ENCODE results near the gene TPBGL.

TPBGL gene

DNA sequence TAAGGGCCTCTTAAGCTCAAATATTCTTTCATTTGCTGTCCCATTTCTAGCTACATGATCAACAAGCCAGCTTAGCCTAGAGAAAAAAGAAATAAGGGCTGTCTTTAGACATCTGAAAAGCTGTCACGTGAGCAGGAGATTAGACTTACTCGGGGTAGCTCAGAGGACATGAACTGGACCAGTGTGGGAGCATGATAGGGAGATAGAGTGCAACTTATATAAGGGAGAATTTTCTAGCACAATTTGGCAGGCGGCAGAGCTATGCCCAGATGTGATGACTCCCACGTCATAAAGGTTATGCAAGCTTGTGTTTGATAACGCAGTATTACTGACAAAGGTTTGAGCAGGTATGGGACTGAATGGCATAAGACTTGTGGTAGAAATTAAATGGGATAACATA is 28.2 kb upstream of the TPBGL start:
- DNase-seq, result no peak

GRCh38 chr11:75214411-75214821 is 26.2 kb upstream of the TPBGL start:
- DNase-seq, result no peak

DNA sequence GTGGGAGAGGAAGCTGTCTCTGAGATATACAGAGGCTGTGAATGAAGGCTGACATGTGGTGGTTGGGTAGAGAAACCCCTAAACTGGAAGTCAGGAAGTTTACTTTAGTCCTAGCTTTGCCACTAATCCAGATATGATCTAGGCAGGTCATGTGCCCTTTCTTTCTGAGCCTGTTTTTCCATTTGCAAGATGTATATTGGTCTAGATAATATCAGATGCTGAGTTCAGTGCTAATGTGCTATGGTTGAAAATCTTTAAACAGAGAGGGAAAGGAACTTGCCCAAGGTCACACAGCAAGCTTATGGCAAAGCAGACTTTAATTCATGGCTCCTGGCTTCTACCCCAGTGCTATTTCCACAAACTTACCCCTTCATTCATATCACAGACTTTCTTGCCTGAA is 25.7 kb upstream of the TPBGL start:
- no peak for DNase-seq

DNA sequence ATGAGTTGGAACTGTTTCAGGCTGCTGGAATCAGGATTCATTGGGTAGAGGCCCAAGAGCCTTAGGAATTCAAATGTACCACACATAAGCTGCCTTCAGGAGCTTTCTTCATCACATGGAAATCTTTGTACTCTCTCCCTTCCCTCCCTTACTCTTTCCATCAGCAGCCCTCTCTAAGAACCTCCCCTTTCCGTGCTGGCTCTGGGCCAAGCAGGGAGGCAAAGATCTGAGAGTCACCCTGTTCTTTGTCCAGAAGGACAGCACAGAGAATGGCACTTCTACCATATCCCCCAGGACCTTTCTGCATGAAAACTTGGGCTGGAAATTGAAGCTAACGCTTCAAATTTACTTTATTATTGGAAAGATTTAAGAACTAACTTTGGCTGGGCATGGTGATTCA is 20.7 kb upstream of the TPBGL start:
- no peak for DNase-seq

- DNase-seq, result no peak
Observed at GRCh38 chr11:75223954-75224643, 16.5 kb upstream of the TPBGL start.

DNA sequence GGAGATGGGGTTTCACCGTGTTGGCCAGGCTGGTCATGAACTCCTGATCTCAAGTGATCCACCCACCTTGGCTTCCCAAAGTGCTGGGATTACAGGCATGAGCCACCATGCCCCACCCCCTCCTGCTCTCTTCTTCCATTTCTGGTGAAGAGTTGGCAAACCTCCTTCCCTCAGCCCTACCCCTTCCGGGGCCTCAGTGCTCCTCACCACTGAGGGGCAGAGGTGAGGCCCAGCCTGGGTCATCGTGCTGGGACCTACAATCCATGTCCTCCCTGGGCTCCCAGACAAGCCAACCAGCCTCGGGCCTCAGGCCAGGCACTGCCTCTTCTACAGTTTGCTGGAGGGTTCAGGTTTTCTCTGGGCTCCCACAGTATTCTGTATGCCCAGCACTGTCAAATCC is 14.8 kb upstream of the TPBGL start:
- DNase-seq, result no peak

- no peak for DNase-seq
Observed at GRCh38 chr11:75229466-75229865, 11.1 kb upstream of the TPBGL start.

DNA sequence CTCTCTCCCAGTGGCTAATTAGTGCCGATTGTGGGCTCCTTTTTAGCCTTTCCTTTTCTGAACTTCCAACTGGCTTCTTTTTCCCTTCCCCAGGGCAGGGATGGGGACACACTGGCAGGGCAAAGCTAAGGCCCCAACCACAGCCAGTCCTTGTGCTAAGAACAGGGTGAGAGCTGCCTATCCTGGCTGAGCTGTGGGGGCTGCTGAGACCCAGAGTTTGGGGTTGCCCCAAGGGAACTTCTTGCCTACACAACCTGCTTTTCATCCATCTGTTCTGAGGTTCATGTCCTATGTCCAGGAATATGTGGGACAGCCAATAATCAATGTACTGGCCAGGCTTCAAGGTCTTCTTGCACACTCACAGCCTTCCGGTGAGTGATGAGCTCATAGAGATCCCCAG is 10.0 kb upstream of the TPBGL start:
- no peak for DNase-seq

DNA sequence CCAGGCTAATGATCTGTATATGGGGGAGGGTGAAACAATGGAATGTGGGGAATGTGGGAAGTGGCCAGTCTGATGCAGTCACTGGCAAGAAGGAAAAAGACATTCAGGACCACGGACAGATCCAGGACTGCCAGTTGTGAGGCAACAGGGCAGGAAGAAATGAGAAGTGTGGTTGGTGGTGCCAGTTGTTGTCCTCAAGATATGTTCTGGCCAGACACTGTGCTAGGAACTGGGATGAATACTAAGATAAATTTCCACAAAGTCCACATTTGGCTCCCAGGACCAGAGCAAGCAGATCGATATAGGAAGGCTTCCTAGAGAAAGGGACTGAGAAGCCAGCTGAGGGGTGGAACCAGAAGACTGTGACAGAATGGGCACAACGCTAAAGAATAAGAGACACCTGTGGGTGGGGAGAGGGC is 6.8 kb upstream of the TPBGL start:
- DNase-seq, result no peak

DNA sequence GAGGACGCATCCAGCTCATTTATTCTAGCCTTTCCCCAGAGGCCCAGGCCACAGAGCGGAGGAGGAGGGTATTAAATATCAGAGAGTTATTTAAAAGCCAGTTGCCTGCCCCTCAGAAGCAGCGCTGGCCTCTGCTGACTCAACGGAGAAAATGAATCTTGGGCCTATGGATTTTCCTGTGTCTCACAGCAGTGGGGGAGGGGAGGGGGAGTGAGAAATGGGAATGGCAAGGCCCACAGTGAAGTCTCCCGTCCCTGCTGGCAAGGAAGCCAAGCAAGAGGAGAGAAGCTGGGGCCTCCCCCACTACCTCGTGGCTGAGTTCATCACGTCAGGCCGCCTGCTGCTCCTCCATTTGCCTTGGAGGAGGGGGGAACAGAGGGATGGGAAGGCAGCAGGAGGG is 4.5 kb upstream of the TPBGL start:
- no peak for DNase-seq

DNA sequence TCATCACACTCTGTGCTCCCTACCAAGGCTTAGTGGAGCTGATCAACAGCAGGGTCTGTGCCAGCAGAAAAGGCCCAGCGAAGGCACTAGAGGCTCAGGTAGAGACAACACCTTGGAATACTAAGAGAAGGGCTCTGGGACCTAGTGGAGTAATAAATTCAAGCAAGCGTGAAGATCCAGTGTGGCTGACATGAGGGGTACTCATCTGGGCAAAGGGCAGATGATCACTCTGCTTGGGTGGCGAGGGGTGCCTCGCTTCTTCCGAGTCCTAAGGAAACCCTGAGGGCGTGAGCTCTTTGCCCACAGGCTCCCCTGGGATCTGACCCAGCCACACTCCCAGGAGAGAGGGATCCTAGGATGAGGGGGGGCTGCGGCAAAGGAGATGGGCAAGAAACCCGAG is 3.5 kb upstream of the TPBGL start:
- no peak for DNase-seq

DNA sequence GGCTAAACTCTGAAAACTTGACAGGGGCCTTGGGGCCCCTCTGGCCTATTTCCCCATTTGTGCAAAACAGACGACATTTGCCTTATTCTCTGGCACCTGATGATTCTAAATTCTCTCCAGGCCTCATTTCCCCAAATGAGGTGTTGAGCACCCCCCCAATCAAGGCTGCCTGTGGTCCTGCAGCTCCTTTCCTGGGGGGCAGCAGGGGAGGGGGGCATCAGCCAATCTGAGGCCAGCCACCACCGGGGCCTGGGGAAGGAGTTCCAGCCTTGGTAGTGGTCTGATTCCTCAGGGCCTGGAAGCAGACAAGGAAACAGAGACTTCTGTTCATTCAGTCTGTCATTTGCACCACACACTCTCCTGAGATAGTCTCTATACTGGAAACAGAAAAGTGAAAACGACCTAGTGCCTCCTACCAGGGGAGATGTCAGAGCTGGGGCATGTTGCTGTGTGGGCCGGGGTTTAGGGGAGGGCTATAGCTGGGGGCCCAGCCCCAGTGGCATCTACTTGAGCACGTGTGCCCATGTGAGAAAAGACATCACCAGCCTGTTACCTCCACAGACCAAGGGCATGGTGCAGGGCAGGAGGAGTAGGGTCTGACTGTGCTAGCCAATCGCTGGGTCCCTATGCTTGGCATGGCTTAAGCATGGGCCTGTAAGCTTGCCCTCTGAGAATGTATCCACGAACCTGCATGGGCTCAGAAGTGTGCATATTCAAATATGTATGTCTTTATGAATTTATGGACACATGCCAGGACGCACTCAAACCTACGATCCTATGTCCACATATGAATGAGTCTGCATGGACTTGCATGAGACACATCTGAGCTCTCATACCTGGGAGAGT is 1.8 kb upstream of the TPBGL start:
- no peak for DNase-seq

DNA sequence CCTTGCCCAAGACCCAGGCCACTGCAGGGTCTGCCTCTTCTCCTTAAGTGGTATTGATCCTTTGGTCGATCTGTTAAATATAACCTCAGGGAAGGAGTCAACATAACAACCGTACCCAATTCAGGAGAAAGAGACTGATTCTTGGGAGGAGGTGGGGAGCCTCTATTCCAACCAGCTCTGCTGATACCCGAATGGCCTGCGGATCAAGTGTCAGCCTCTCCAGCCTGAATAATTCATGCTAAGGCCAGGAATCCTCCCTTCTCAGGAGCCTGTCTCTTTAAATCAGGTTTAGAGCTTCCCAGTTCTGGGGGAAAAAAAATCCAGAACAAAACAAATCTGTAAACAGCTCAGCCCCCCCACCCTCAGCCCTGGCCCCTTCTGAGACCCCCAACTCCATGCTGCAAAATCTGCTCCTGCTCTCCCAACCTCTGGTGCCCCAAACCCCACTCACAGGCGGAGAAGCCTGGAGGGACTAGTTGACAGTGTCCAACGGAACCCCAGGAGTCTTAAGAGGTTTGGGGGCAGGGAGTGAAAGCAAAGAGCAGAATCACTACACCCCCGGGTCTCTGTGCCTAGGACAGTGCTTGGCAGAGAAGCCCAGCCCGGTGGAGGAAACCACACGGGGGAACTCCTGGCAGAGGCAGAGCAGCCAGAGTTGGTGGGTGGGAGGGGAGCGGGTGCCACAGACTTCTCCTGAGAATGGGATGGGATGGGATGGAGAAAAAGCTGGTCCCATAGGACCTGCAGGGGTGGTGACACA is 863 bp upstream of the TPBGL start:
- DNase-seq, result no peak

- peak; percentile 71 for DNase-seq
Observed at GRCh38 chr11:75241036-75241905, 697 bp downstream of the TPBGL start.

DNA sequence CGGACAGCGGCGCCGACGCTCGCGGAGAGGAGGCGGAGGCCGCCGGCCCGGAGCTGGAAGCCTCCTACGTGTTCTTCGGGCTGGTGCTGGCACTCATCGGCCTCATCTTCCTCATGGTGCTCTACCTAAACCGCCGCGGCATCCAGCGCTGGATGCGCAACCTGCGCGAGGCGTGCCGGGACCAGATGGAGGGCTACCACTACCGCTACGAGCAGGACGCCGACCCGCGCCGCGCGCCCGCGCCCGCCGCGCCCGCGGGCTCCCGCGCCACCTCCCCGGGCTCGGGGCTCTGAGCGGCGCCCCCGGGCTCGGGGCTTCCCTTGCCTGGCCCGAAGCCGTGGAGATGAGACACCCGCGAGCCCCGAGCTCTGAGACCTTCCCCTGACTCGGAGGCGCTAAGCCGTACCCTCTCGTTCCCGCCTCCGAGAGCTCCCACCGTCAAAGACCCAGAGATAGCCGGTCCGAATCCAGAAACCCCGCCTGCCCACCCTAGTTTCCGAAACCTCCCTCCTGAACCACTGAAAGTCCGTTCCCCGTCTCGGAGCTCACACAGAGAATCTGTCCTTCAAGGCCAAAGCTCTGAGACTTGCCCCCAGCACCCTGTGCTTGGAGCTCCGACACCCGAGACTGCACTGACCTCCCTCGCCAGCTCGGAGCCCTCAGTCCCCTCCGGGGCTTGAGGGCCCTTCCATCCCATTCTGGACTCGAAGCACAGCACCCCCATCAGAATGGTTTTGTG is 1.5 kb downstream of the TPBGL start:
- peak; percentile 56 for DNase-seq

GRCh38 chr11:75242722-75243600 is 2.4 kb downstream of the TPBGL start:
- no peak for DNase-seq

- no peak for DNase-seq
Observed at GRCh38 chr11:75244052-75244814, 3.7 kb downstream of the TPBGL start.

DNA sequence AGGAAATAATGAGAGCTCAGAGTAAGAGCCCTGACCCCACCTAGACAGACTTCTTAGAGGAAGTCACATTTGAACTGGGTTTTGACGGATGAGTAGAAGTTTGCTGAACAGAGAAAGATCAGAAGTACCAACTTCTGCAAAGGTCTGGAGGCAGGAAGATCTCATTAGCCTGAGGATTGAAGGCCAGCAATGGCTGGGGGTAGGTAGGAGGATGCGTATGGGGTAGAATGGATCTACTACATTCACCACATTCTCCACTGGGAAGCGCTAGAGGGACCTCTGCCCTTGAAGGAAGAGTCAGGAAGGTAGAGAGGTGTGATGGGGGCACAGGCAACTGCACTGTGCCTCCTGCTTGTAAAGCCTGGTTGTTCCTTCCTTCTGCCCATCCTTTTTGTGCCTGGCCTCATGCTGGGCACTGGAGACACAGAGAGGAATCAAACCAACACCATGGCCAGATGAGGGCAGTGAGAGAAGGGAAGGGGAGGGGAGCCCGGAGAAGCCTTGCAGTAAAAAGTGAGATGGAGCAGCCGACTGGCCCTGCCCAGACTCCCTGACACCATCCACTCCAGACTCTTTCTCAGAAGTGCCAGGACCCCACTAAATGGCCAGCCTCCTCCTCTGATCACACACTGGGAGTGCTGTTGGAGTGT is 4.9 kb downstream of the TPBGL start:
- DNase-seq, result no peak

DNA sequence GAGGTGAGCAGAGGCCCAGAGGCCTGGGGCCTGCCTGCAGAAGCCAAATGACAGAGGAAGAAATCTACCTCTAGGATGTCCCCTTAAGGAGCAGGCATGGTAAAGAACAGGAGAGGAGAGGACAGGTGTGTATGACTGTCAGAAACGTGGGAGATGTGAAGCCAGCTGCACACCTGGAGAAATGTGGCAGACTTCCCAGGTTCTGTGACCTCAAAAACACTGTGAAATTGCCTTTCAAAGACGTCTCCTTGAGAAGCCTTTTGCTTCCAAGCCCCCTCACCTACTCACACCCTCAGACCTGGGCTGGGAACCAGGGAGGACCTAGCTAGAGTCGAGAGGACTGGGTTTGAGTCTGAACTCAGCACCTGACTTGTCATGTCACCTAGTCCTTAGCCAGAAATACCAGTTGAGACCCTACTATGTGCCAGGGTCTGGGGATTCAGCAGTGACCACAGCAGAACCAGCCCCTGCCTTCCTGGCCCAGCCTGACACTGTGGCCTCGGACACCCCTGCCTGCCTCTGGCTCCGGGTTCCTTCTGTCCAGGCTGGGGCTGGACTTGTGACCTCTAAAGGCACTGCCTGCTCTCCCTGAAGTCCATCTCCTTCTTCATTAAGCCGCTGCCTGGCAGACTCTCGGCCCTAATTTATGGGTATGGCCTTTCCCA is 5.6 kb downstream of the TPBGL start:
- DNase-seq, result no peak
